ENCODE measurements around the gene TPP1.

DNA sequence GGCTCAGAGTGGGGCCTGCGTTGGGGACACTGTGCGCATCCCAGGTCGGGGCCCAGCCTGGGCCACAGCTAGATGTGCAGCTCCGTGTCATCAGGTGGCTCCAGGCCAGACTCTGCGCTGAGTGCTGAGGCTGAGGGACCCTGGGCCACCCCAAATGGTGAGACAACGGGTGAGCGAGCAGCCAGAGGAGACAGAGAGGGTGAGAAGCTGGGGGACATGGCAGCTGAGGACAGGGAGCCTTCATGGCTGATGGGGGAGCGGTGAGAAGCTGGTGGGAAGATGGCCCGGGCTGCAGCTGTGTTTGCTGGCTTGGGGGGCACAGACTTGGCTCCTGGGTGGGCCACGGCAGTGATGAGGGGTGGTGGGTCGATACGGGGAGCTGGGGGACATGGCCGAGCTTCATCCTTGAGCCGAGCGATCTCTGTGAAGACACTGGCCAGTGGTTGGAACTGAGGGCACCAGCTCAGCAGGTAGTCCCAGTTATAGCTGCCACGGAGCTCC, 2.5 kb upstream of the TPP1 start:
- TF ChIP-seq CTCF (IDR thresholded peaks at IDR 0.05), result no peak
- TF ChIP-seq POLR2A (IDR thresholded peaks at IDR 0.05), result no peak
